ENCODE measurements around the gene AGPAT4. TPM values are rescaled to one million over a fixed set of nuclear protein-coding genes. Genes with fewer than 3 reads are reported as not detected.

The AGPAT4 gene
- polyA plus RNA-seq, 1 donor (not counting 4 experiments of a cell fraction or from before 2014, with no cell fraction given), result 8.4 TPM

- dilution Hi-C loops (cut with MboI; ENCODE audit: extremely low pct_ligation_motif_present, low sequenced_read_pairs), result no loop called here
- no peak overlapping the region for H2AFZ ChIP-seq (ENCODE audit: control insufficient read depth, low read length)
- no peak overlapping the region for H3K4me3 ChIP-seq (ENCODE audit: control insufficient read depth in 2 of 3, extremely low read depth in 1 of 3, insufficient read depth in 2 of 3, low read depth in 1 of 3, low read length in 3 of 3)
- TF ChIP-seq EZH2 (IDR thresholded peaks at IDR 0.05; ENCODE audit: low read length) (no peak), CTCF (optimal IDR thresholded peaks at IDR 0.05 in 1 of 3, IDR thresholded peaks at IDR 0.05 in 1 of 3, conservative IDR thresholded peaks at IDR 0.05 in 1 of 3; ENCODE audit: extremely low read depth in 1 of 3, insufficient read depth in 2 of 3, low read length in 3 of 3) (no peak)
- DNase-seq (ENCODE audit: low read depth, low spot score) (no peak), FAIRE-seq (no peak)
- no peaks in the 10 kb centered on the region for H3K9me1 ChIP-seq (ENCODE audit: control insufficient read depth, extremely low read depth, insufficient read depth, low read length)
- H3K9ac ChIP-seq (ENCODE audit: control insufficient read depth, extremely low read depth, insufficient read depth, low read length), result no peak overlapping the region
- no peak overlapping the region for H3K27ac ChIP-seq (ENCODE audit: control insufficient read depth, insufficient read depth, low read length)
- H3K4me2 ChIP-seq (ENCODE audit: control insufficient read depth, extremely low read depth, insufficient read depth, low read depth, low read length), result no peak overlapping the region
- no peaks in the 10 kb centered on the region for H3K27me3 ChIP-seq (ENCODE audit: control insufficient read depth, extremely low read depth, insufficient read depth, low read length)
- H3K4me1 ChIP-seq (ENCODE audit: control insufficient read depth, extremely low read depth, insufficient read depth, low read length), result peaks cover 6% of the 10 kb centered on the region
- no peaks in the 10 kb centered on the region for H3K79me2 ChIP-seq (ENCODE audit: control insufficient read depth, insufficient read depth, low read length)
- H4K20me1 ChIP-seq (ENCODE audit: control insufficient read depth, extremely low read depth, insufficient read depth, low read length), result no peaks in the 10 kb centered on the region
- no peaks in the 10 kb centered on the region for H3K9me3 ChIP-seq (ENCODE audit: control insufficient read depth, low read depth, low read length)
- no peaks in the 10 kb centered on the region for H3K36me3 ChIP-seq (ENCODE audit: control insufficient read depth in 2 of 2, extremely low read depth in 1 of 2, insufficient read depth in 2 of 2, low read length in 2 of 2)
Observed at GRCh38 chr6:161238081-161238480, 35.8 kb downstream of the AGPAT4 start.

GRCh38 chr6:161237176-161237575 lies 36.7 kb downstream of the AGPAT4 start:
- dilution Hi-C loops (cut with MboI; ENCODE audit: extremely low pct_ligation_motif_present, low sequenced_read_pairs), result no loop called here
- no peaks in the 10 kb centered on the region for H3K79me2 ChIP-seq (ENCODE audit: control insufficient read depth, insufficient read depth, low read length)

More at GRCh38 chr6:161237176-161237575, 36.7 kb downstream of the AGPAT4 start:
- Histone ChIP-seq H3K4me3 (ENCODE audit: control insufficient read depth in 2 of 3, extremely low read depth in 1 of 3, insufficient read depth in 2 of 3, low read depth in 1 of 3, low read length in 3 of 3) (no peak overlapping the region), H3K27ac (ENCODE audit: control insufficient read depth, insufficient read depth, low read length) (no peak overlapping the region), H4K20me1 (ENCODE audit: control insufficient read depth, extremely low read depth, insufficient read depth, low read length) (no peaks in the 10 kb centered on the region), H3K9me1 (ENCODE audit: control insufficient read depth, extremely low read depth, insufficient read depth, low read length) (no peaks in the 10 kb centered on the region), H2AFZ (ENCODE audit: control insufficient read depth, low read length) (no peak overlapping the region), H3K9ac (ENCODE audit: control insufficient read depth, extremely low read depth, insufficient read depth, low read length) (no peak overlapping the region), H3K4me2 (ENCODE audit: control insufficient read depth, extremely low read depth, insufficient read depth, low read depth, low read length) (no peak overlapping the region), H3K27me3 (ENCODE audit: control insufficient read depth, extremely low read depth, insufficient read depth, low read length) (no peaks in the 10 kb centered on the region), H3K9me3 (ENCODE audit: control insufficient read depth, low read depth, low read length) (no peaks in the 10 kb centered on the region), H3K4me1 (ENCODE audit: control insufficient read depth, extremely low read depth, insufficient read depth, low read length) (peaks cover 6% of the 10 kb centered on the region), H3K36me3 (ENCODE audit: control insufficient read depth in 2 of 2, extremely low read depth in 1 of 2, insufficient read depth in 2 of 2, low read length in 2 of 2) (no peaks in the 10 kb centered on the region)
- FAIRE-seq (no peak), DNase-seq (ENCODE audit: low read depth, low spot score) (no peak)
- TF ChIP-seq EZH2 (IDR thresholded peaks at IDR 0.05; ENCODE audit: low read length) (no peak), CTCF (optimal IDR thresholded peaks at IDR 0.05 in 1 of 3, IDR thresholded peaks at IDR 0.05 in 1 of 3, conservative IDR thresholded peaks at IDR 0.05 in 1 of 3; ENCODE audit: extremely low read depth in 1 of 3, insufficient read depth in 2 of 3, low read length in 3 of 3) (no peak)
